ENCODE data around the gene BAIAP2L2. TPM values are rescaled to one million over a fixed set of nuclear protein-coding genes. Genes with fewer than 3 reads are reported as not detected.
"Not testable (repeated sequence)": the region's sequence is repeated elsewhere in the genome, so short reads cannot be mapped to it uniquely, and the experiment has no call there.

BAIAP2L2 gene
- total RNA-seq, 2 experiments from 2014 or later: 0.20 to 0.39 TPM

DNA sequence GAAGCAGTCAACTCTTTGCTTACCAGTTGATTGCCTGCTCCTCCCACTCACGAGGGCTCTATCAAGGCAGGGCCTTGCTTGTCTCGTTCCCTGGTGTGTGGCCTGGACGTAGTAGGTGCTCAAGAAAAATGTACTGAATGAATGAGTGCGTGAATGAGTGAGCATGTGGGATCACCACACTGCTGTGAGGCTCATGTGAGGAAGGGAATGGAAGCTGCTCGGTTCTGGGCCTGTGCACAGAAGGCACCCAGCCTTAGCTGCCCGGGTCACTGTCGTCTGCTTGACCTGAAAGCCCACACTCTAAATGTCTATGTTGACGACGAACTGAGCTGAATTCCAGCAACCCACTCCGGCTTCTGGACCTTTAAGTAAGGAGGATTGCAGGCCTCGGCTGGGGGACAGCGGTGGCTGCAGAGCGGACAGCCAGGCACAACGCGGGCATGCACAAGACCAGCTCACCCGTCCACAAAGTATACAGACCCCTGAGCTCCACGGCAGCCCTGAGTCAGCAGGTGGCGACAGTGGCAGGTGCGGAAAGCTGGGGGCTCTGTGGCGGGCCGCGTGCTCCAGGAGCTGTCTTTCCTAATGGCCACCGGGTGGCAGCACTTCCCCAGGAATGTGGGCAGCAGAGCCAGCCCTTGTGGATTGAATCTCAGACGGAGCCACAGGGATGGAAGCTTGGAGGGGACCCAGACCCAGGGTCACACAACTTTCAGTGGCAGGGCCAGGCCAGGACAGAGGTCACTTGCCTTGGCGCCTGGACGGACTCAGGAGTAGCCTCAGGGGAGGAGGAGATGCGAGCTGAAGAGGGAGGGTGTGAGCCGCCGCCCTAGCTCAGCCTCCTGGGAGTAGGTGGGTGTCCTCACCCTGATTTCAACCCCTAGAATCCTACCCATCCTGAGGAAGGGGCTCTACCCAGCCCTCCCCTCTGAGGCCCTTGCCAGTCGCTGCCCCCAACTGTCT is 58.3 kb downstream of the BAIAP2L2 start:
- Mint-ChIP-seq H3K9me3 (no peaks in the 10 kb centered on the region), H3K4me3 (no peak overlapping the region), H3K36me3 (no peaks in the 10 kb centered on the region), H3K4me1 (peaks cover 3% of the 10 kb centered on the region), H3K27ac (no peak overlapping the region), H3K27me3 (no peaks in the 10 kb centered on the region)
- peak; percentile 80 for DNase-seq

DNA sequence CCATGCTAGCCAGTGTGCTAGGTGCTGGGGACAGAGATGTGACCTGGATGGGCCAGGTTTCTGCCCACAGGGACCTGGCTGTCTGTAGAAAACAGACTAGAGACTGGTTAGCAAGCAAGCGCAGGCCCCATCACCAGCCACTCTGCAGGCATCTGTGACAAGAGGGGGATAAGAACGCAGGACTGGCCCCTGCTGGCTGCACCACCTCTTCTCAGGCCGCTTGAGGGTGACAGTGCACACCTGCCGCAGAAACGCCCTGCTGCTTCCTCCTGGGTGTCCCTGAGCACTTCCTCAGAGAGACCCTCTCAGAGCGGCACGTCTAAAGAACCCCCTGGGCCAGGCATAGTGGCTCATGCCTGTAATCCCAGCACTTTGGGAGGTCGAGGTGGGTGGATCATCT is 59.2 kb downstream of the BAIAP2L2 start:
- DNase-seq: no peak
- H3K4me3 Mint-ChIP-seq: no peak overlapping the region
- H3K27ac Mint-ChIP-seq: no peak overlapping the region
- H3K9me3 Mint-ChIP-seq: no peaks in the 10 kb centered on the region
- H3K27me3 Mint-ChIP-seq: no peaks in the 10 kb centered on the region
- no peaks in the 10 kb centered on the region for H3K4me1 Mint-ChIP-seq
- H3K36me3 Mint-ChIP-seq: no peaks in the 10 kb centered on the region

GRCh38 chr22:38050720-38051119 is 59.8 kb downstream of the BAIAP2L2 start:
- Mint-ChIP-seq H3K36me3 (no peaks in the 10 kb centered on the region), H3K4me1 (no peaks in the 10 kb centered on the region), H3K9me3 (no peaks in the 10 kb centered on the region), H3K27ac (no peak overlapping the region), H3K4me3 (no peak overlapping the region), H3K27me3 (no peaks in the 10 kb centered on the region)
- no peak for DNase-seq

- Mint-ChIP-seq H3K27me3 (no peaks in the 10 kb centered on the region), H3K36me3 (no peaks in the 10 kb centered on the region), H3K9me3 (no peaks in the 10 kb centered on the region), H3K4me3 (no peak overlapping the region), H3K27ac (no peak overlapping the region), H3K4me1 (no peaks in the 10 kb centered on the region)
- no peak for DNase-seq
These were observed 60.5 kb downstream of the BAIAP2L2 start for GRCh38 chr22:38049812-38050619.

DNA sequence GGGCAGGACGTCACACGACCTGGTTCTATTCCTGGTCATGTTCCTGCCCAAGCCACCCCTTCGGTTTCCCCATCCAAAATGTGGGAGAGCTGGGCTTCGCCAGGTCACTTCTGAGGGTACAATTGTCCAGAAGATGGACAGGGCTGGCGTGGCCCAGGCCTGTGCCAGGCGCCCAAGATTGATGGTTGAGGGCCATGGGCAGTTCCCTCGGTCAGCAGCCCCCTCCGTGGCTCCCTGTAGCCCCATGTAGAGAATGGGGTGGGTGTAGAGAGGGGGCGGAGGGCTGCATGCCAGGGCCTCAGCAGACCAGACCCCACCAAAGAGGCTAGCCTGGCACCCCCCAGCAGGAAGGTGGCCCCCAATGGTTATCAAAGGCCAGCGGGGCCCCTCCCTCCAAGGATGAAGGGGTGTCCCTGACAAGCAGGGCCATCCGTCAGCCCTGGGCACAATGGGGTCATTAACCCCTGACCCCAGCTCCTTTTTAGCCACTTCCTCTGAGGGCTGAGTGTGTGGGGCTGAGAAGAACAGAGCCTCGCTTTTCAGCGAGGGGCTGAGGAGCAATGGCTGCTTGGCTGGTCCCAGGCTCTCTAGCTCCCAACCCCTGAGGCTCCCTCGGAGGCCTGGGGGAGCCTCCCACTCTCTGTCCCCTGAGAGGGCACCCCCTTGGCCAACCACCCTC is 64.3 kb downstream of the BAIAP2L2 start:
- H3K36me3 Mint-ChIP-seq: no peaks in the 10 kb centered on the region
- H3K4me1 Mint-ChIP-seq: no peaks in the 10 kb centered on the region
- no peaks in the 10 kb centered on the region for H3K27me3 Mint-ChIP-seq
- no peak overlapping the region for H3K27ac Mint-ChIP-seq
- no peak overlapping the region for H3K4me3 Mint-ChIP-seq
- DNase-seq: no peak
- no peaks in the 10 kb centered on the region for H3K9me3 Mint-ChIP-seq

DNA sequence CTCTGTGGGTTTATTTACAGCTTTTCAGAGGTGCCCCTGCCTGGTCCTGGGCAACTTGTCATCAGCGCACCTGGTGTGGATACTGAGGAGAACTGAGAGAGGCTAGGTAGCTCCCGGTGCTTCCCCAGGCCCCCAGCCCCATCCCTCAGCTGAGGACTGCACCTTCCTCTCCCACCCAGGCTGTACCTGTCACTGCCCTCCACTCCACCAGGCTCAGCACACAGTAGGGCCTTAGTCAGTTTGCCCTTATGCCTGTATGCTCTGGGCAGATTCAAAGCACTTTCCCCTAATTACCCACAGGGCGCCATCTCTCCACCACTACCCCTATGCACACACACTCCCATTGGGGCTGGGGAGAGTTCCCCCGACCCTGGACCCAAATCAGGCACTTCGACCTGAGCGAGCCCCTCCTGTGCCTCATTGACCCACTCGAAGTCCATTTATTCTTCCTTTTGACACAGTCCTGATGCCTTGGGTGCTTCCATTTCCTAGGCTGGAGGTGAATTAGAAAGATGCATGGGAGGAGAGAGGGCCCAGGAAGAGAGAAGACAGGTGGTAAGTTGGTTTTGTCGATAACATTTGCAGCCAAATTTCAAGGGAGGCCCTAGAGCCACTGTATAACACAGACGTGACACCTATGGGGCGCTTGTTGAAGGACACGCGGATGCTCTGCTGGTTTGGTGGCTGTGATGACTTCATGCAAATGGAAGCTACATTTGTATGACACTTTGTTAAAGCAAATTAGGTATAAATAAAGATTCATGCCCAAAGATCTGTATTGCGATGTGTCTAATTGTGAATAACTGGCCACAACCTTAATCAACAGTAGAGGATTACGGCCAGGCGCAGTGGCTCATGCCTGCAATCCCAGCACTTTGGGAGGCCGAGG is 67.1 kb downstream of the BAIAP2L2 start:
- no peak overlapping the region for H3K27ac Mint-ChIP-seq
- no peaks in the 10 kb centered on the region for H3K27me3 Mint-ChIP-seq
- H3K36me3 Mint-ChIP-seq: no peaks in the 10 kb centered on the region
- H3K9me3 Mint-ChIP-seq: no peaks in the 10 kb centered on the region
- H3K4me1 Mint-ChIP-seq: no peaks in the 10 kb centered on the region
- no peak overlapping the region for H3K4me3 Mint-ChIP-seq
- no peak for DNase-seq

DNA sequence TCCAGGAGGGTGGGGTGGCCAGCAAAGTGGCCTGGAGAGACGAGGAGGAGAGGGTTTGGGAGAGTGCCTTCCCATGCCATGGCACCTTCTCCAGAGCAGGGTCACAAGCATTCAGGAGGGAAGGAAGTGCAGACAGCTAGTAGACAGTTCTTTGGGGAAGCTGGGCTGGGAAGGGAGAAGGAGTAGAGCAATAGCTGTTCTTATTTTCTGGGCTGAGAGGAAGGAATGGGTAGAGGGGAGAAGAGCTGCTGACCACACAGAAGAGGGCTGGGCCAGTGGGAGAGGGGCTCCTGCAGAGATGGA is 68.0 kb downstream of the BAIAP2L2 start:
- Mint-ChIP-seq H3K27me3 (no peaks in the 10 kb centered on the region), H3K27ac (no peak overlapping the region), H3K4me1 (no peaks in the 10 kb centered on the region), H3K36me3 (peaks cover 2% of the 10 kb centered on the region), H3K4me3 (no peak overlapping the region), H3K9me3 (no peaks in the 10 kb centered on the region)
- no peak for DNase-seq

- Mint-ChIP-seq H3K4me3 (no peak overlapping the region), H3K9me3 (no peaks in the 10 kb centered on the region), H3K27me3 (no peaks in the 10 kb centered on the region), H3K36me3 (peaks cover 2% of the 10 kb centered on the region), H3K27ac (no peak overlapping the region), H3K4me1 (no peaks in the 10 kb centered on the region)
- DNase-seq: no peak
These were observed 68.6 kb downstream of the BAIAP2L2 start for GRCh38 chr22:38041760-38042487.

GRCh38 chr22:38040953-38041759 is 69.3 kb downstream of the BAIAP2L2 start:
- Mint-ChIP-seq H3K27me3 (no peaks in the 10 kb centered on the region), H3K4me3 (no peak overlapping the region), H3K36me3 (peaks cover 2% of the 10 kb centered on the region), H3K27ac (no peak overlapping the region), H3K9me3 (no peaks in the 10 kb centered on the region), H3K4me1 (no peaks in the 10 kb centered on the region)
- no peak for DNase-seq

DNA sequence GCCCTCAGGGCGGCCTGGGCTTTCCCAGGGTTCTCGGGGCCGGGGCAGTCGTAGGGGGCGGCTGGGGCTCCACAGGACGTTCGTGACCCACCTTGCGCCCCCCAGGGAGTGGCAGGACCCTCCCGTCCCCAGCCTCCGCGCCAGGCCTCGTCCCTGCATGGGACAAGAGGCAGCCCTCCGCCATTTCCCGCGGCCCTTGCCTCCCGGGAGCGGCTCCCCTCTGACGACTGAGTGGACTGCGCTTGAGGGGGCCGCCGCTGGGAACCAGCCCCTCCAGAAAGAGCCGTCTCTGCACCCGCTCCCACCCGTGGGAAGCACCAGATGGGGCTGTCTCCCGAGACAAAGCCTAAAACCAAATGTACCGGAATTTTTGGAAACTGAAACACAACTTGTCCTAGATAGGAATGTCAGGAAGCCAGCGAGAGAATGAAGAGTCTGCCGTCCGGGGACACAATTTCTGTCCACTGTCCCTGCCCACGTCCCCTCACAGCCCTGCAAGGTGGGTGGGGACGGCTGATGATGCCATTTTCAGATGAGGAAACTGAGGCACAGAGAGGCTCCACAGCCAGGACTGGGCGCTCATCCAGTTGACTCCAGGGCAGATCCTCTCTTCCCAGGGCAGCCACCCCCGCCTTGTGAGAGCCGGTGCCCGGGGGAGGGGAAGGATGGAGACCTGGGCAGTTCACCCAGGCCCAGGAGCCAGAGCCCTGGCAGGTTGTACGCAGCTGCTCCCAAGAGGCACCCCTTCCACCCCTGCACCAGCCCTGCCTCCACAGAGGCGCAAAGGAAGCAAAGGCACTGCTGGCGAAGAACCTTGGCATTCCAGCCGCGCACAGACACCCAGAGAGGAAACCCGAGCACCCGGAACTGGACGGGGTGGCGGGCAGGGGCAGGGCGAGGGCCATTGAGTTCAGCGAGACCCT is 71.3 kb downstream of the BAIAP2L2 start:
- H3K27me3 Mint-ChIP-seq: no peaks in the 10 kb centered on the region
- no peak overlapping the region for H3K27ac Mint-ChIP-seq
- no peaks in the 10 kb centered on the region for H3K4me1 Mint-ChIP-seq
- peaks cover 2% of the 10 kb centered on the region for H3K36me3 Mint-ChIP-seq
- H3K9me3 Mint-ChIP-seq: no peaks in the 10 kb centered on the region
- H3K4me3 Mint-ChIP-seq: no peak overlapping the region
- no peak for DNase-seq

DNA sequence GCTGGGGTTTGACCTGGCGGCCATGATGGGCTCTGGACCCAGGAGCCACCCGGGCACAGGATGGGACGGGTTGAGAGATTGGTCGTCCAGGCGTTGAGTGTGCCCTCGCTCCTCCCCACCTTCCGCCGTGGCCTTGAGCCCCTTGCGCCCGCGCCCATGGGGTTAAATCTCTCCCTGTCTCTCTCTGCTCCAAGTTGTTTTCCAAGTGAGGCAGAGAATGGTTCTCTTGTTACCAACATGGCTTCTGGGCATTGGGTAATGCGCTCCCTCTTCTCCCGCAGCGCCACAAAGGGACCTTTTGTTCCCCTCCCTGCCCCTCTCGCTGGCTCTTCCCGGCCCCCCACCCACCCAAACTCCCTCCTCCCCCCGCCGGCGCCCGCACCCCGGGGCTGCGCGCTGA is 72.1 kb downstream of the BAIAP2L2 start:
- Mint-ChIP-seq H3K4me1 (no peaks in the 10 kb centered on the region), H3K36me3 (peaks cover 2% of the 10 kb centered on the region), H3K27ac (no peak overlapping the region), H3K4me3 (no peak overlapping the region), H3K27me3 (no peaks in the 10 kb centered on the region), H3K9me3 (no peaks in the 10 kb centered on the region)
- no peak for DNase-seq

DNA sequence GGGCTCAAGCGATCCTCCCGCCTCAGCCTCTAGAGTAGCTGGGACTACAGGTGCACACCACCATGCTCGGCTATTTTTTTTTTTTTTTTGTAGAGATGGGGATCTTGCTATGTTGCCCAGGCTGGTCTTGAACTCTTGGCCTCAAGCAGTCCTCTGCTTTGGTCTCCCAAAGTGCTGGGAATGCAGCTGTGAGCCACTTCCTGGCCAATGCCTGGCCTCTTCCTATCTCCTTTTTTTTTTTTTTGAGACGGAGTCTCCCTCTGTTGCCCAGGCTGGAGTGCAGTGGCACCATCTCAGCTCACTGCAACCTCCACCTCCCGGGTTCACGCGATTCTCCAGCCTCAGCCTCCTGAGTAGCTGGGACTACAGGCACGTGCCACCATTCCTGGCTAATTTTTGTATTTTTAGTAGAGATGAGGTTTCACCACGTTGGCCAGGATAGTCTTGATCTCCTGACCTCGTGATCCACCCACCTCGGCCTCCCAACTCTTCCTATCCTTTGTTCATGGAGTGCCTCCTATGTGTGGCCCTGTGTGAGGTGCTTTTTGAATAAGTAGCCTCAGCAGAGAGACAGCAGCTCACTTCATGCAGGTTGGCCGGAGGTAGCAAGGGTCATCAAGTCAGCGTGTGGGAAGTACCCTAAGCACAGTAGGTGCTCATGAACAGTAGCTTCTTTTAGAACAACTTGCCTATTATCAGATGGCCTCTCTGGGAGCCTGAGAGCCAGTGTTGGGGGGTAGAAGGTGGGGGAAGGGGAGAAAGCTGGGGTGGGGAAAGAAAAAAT is 72.9 kb downstream of the BAIAP2L2 start:
- H3K4me3 Mint-ChIP-seq, H3K36me3 Mint-ChIP-seq, H3K4me1 Mint-ChIP-seq, DNase-seq, H3K9me3 Mint-ChIP-seq, H3K27me3 Mint-ChIP-seq, H3K27ac Mint-ChIP-seq: not testable (repeated sequence)

Data from activated naive CD8-positive, alpha-beta T cell treated with anti-CD3 and anti-CD28 coated beads for 36 hours (primary cell).